Gastroesophageal sphincter (tissue), 4 donors: ENCODE results near the gene QKI. TPM values are rescaled to one million over a fixed set of nuclear protein-coding genes. Genes with fewer than 3 reads are reported as not detected.

Experiments
- ATAC-seq: fragments of 150-250 bp; one replicate; pipeline ENCODE4 v1.9.1; 2016; ENCODE audit warnings: mild to moderate bottlenecking, moderate library complexity
- H3K27ac ChIP-seq, 4 donors: fragments of 200-600 bp; sonication (generic) in 3 of 4; 1 replicate in 3 of 4; 2 replicates in 1 of 4; pipeline ENCODE4 v1.5.1; 2016 to 2019
- H3K27me3 ChIP-seq: fragments of 200-600 bp; sonication (generic); one replicate; pipeline ENCODE4 v1.5.1; 2019
- H3K36me3 ChIP-seq, 2 donors: fragments of 200-600 bp; sonication (generic); one replicate each; pipeline ENCODE4 v1.5.1; 2019; ENCODE audit warnings: control low read depth in 1 of 2
- H3K4me1 ChIP-seq, 3 donors: fragments of 200-600 bp; sonication (generic); 1 replicate in 2 of 3; 2 replicates in 1 of 3; pipeline ENCODE4 v1.5.1; 2016 to 2019; ENCODE audit warnings: control low read depth in 2 of 3
- H3K4me3 ChIP-seq, 2 donors: fragments of 200-600 bp; sonication (generic); one replicate each; pipeline ENCODE4 v1.5.1; 2019; ENCODE audit warnings: mild to moderate bottlenecking in 1 of 2, moderate library complexity in 1 of 2
- H3K9me3 ChIP-seq, 3 donors: fragments of 200-600 bp; sonication (generic); one replicate each; pipeline ENCODE4 v1.5.1; 2017 to 2019; ENCODE audit warnings: control low read depth in 2 of 3
- CTCF ChIP-seq, 4 experiments: fragments of 200-600 bp in 2 of 4; fragments of 450-650 bp in 2 of 4; sonication (generic) in 1 of 4; IDR thresholded peaks; one replicate each; pipeline ENCODE4 v1.5.1; 2017 to 2019; ENCODE audit warnings: antibody characterized with exemption in 4 of 4, mild to moderate bottlenecking in 2 of 4, moderate library complexity in 2 of 4
- EP300 ChIP-seq: sonication (generic); formaldehyde crosslinking; IDR thresholded peaks from one replicate; pipeline ENCODE4 v1.6.1; 2017; ENCODE audit warnings: antibody characterized with exemption, mild to moderate bottlenecking
- POLR2A ChIP-seq, 2 donors: fragments of 450-650 bp; IDR thresholded peaks; one replicate each; pipeline ENCODE4 v1.6.1; 2017; ENCODE audit warnings: antibody characterized with exemption in 2 of 2, mild to moderate bottlenecking in 2 of 2, moderate library complexity in 1 of 2
- POLR2AphosphoS5 ChIP-seq: sonication (generic); formaldehyde crosslinking; IDR thresholded peaks from one replicate; pipeline ENCODE4 v1.6.1; 2017; ENCODE audit warnings: antibody characterized with exemption
- WGBS, 2 donors: methylation state at CpG; one replicate each; pipeline ENCODE4 v1.1.5; 2018; ENCODE audit warnings: low coverage in 1 of 2; 5-methylcytosine and 5-hydroxymethylcytosine counted together
- total RNA-seq, 4 donors: library from RNA; depleted of rRNA; stranded (reverse); fragments of >200 nt; gene quantifications; one replicate each; pipeline ENCODE4 v1.1.0, GENCODE V29; 2016

The QKI gene
- total RNA-seq, 4 donors from 2014 or later: 170 to 249 (median 227) TPM

- 85% methylated on average over 3 of the region's 3 CpGs for WGBS, 2 donors
- no peak overlapping the region for H3K4me3 ChIP-seq
- no peaks in the 10 kb centered on the region for H3K9me3 ChIP-seq
- no peaks in the 10 kb centered on the region for H3K36me3 ChIP-seq
- no peak for ATAC-seq
- H3K4me1 ChIP-seq: peaks cover 23 to 63% (median 24%) of the 10 kb centered on the region in 3 donors
- no peak for TF ChIP-seq POLR2A (IDR thresholded peaks at IDR 0.05)
- TF ChIP-seq CTCF (IDR thresholded peaks at IDR 0.05): no peak
- no peak for TF ChIP-seq EP300
- no peak for TF ChIP-seq POLR2AphosphoS5
- no peaks in the 10 kb centered on the region for H3K27me3 ChIP-seq
- no peak overlapping the region for H3K27ac ChIP-seq
Measured at GRCh38 chr6:163461696-163462095, 47.2 kb downstream of the QKI start.

- no peaks in the 10 kb centered on the region for H3K36me3 ChIP-seq
- no peak for TF ChIP-seq EP300
- no peak for TF ChIP-seq POLR2AphosphoS5
- TF ChIP-seq POLR2A (IDR thresholded peaks at IDR 0.05): no peak
- no peak for TF ChIP-seq CTCF (IDR thresholded peaks at IDR 0.05)
- no peak overlapping the region for H3K27ac ChIP-seq
- H3K9me3 ChIP-seq: no peaks in the 10 kb centered on the region
- no peak for ATAC-seq
- peaks cover 12 to 59% (median 14%) of the 10 kb centered on the region in 3 donors for H3K4me1 ChIP-seq
- no peak overlapping the region for H3K4me3 ChIP-seq
- no peaks in the 10 kb centered on the region for H3K27me3 ChIP-seq
- WGBS, 2 donors: 88 to 89% methylated on average over 5 of the region's 5 CpGs
Measured at GRCh38 chr6:163463180-163463579, 48.7 kb downstream of the QKI start.

DNA sequence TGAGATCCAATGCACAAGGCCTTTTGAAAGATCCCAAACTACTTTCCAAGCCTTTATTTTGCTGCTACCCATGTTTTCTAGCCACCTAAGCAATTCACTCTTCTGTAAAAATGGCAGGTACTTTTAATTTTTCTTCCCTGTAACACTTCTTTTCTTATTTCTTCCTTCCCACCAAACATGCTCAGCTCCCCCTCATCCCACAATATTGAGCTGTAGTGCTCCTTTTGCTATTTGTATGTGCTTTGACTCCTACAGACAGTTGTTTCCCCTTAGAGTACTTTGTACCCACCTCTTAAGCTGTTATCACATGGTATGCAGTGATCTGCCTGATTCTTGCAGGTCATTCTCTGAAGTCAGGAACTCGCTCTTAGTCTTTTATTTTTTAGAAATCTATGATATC, 49.3 kb downstream of the QKI start:
- Histone ChIP-seq H3K4me3 (no peak overlapping the region), H3K36me3 (no peaks in the 10 kb centered on the region), H3K27me3 (no peaks in the 10 kb centered on the region), H3K9me3 (no peaks in the 10 kb centered on the region), H3K4me1 (peaks cover 8 to 59% (median 9%) of the 10 kb centered on the region in 3 donors), H3K27ac (no peak overlapping the region)
- no peak for TF ChIP-seq POLR2A (IDR thresholded peaks at IDR 0.05)
- TF ChIP-seq EP300: no peak
- TF ChIP-seq CTCF (IDR thresholded peaks at IDR 0.05): no peak
- TF ChIP-seq POLR2AphosphoS5: no peak
- ATAC-seq: no peak
- 93 to 100% methylated on average over 1 of the region's 1 CpG for WGBS, 2 donors

DNA sequence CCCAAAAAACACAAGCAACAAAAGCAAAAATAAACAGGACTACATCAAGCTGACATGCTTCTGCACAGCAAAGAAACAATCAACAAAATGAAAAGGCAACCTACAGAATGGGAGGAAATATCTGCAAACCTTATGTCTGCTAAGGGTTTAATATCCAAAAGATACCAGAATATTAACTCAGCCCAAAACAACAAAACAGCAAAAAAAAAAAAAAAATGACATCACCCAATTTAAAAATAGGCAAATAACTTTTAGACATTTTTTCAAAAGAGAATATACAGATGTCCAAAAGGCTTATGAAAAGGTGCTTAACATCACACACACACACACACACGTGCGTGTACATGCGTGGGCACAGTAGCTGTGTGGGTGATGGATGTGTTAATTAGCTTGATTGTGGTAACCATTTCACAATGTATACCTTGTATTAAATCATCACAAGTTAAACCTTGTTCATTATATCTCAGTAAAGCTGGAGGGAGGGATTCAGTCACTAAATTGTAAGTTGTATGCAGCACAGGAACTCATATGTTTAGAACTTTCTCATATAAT, 52.4 kb downstream of the QKI start:
- no peak for ATAC-seq
- H3K4me3 ChIP-seq: no peak overlapping the region
- H3K27ac ChIP-seq: no peak overlapping the region
- peaks cover 0 to 4% of the 10 kb centered on the region in 2 donors for H3K36me3 ChIP-seq
- peaks cover 0 to 10% (median 0%) of the 10 kb centered on the region in 3 donors for H3K9me3 ChIP-seq
- peaks cover 0 to 32% (median 0%) of the 10 kb centered on the region in 3 donors for H3K4me1 ChIP-seq
- no peaks in the 10 kb centered on the region for H3K27me3 ChIP-seq
- TF ChIP-seq CTCF (IDR thresholded peaks at IDR 0.05): no peak
- TF ChIP-seq POLR2AphosphoS5: no peak
- TF ChIP-seq EP300: no peak
- 83 to 86% methylated on average over 3 of the region's 3 CpGs for WGBS, 2 donors

DNA sequence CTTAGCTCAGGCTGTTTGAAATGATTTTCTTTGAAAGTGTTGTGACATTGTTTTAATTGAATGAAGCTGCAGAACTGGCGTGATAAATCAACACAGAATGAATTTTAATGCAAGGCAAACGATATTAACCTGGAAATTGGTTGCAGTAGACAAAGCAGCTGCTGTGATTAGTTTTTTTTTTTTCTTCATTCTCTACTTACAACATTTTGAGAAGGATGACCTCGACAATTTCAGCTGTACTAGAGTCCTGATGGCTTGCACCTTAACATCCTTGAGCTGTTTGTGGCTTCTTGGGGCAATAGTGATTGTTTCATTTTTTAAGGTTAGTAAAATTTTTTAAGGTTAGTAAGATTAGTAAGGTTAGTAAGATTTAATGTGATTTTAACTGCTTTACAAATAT, 54.2 kb downstream of the QKI start:
- Histone ChIP-seq H3K27ac (no peak overlapping the region), H3K4me1 (peaks cover 0 to 26% (median 0%) of the 10 kb centered on the region in 3 donors), H3K9me3 (peaks cover 0 to 10% (median 0%) of the 10 kb centered on the region in 3 donors), H3K36me3 (peaks cover 0 to 4% of the 10 kb centered on the region in 2 donors), H3K27me3 (no peaks in the 10 kb centered on the region), H3K4me3 (no peak overlapping the region)
- WGBS, 2 donors: 59 to 76% methylated on average over 2 to 3 of the region's 3 CpGs
- TF ChIP-seq POLR2AphosphoS5 (no peak), CTCF (IDR thresholded peaks at IDR 0.05) (no peak), EP300 (no peak), POLR2A (IDR thresholded peaks at IDR 0.05) (no peak)
- ATAC-seq: no peak
